ENCODE data around the gene KCNJ15. TPM values are rescaled to one million over a fixed set of nuclear protein-coding genes. Genes with fewer than 3 reads are reported as not detected.

Gene KCNJ15
- polyA plus RNA-seq, 3 donors = 4.5 to 26.5 (median 8.0) TPM

DNA sequence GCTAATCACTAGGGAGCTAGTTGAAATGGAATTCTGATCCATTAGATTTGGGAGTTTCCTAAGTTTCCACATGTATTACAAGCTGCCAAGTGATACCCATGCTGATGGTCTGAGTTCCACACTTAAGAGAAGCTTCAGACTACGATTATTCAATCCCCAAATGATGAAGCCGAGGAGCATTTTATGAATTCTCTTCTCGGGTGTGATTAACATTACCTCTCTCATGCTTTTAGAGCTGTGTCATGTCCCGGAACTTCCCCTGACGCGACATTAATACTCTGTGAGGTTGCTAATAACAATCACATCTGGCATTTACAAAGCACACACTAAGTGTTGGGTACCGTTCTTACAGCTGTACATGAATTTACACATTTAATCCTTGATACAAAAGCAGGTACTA is 63.0 kb downstream of the KCNJ15 start:
- Histone ChIP-seq H3K27ac (ENCODE audit: low read depth in 1 of 2, low read length in 2 of 2) (no peak overlapping the region), H3K36me3 (replicated peaks in 1 of 2; ENCODE audit: control insufficient read depth in 1 of 2, insufficient read depth in 2 of 2, low read length in 2 of 2) (no peaks in the 10 kb centered on the region), H4K20me1 (ENCODE audit: insufficient read depth, low read length) (no peaks in the 10 kb centered on the region), H3K4me1 (ENCODE audit: control insufficient read depth in 1 of 2, insufficient read depth in 2 of 2, low read length in 2 of 2) (peaks cover 17 to 24% of the 10 kb centered on the region in 2 donors), H3K4me2 (replicated peaks; ENCODE audit: extremely low read depth, low read length, poor library complexity, severe bottlenecking) (no peak overlapping the region), H3K4me3 (replicated peaks in 1 of 3; ENCODE audit: low read depth in 2 of 3, low read length in 3 of 3) (no peak overlapping the region), H3K79me2 (ENCODE audit: insufficient read depth, low read length) (no peaks in the 10 kb centered on the region), H3K9ac (ENCODE audit: insufficient read depth, low read length, poor library complexity, severe bottlenecking) (no peak overlapping the region), H2AFZ (ENCODE audit: insufficient read depth, low read depth, low read length, poor library complexity, severe bottlenecking) (no peak overlapping the region), H3K27me3 (ENCODE audit: control insufficient read depth in 2 of 2, insufficient read depth in 2 of 2, low read length in 2 of 2) (peaks cover 16 to 18% of the 10 kb centered on the region in 2 donors), H3K9me3 (replicated peaks in 1 of 2; ENCODE audit: control insufficient read depth in 1 of 2, insufficient read depth in 1 of 2, low read length in 2 of 2) (peaks cover 0 to 6% of the 10 kb centered on the region in 2 donors)
- H3K27me3 Mint-ChIP-seq (ENCODE audit: low read depth in 3 of 3) = peaks cover 4 to 16% (median 10%) of the 10 kb centered on the region in 3 donors
- no peak for DNase-seq
- no peak overlapping the region for H3K27ac Mint-ChIP-seq
- intact Hi-C loops (cut with micrococcal nuclease) = no loop called here
- TF ChIP-seq, protein P1, sequence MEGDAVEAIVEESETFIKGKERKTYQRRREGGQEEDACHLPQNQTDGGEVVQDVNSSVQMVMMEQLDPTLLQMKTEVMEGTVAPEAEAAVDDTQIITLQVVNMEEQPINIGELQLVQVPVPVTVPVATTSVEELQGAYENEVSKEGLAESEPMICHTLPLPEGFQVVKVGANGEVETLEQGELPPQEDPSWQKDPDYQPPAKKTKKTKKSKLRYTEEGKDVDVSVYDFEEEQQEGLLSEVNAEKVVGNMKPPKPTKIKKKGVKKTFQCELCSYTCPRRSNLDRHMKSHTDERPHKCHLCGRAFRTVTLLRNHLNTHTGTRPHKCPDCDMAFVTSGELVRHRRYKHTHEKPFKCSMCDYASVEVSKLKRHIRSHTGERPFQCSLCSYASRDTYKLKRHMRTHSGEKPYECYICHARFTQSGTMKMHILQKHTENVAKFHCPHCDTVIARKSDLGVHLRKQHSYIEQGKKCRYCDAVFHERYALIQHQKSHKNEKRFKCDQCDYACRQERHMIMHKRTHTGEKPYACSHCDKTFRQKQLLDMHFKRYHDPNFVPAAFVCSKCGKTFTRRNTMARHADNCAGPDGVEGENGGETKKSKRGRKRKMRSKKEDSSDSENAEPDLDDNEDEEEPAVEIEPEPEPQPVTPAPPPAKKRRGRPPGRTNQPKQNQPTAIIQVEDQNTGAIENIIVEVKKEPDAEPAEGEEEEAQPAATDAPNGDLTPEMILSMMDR (IDR thresholded peaks at IDR 0.05) = no peak
- H3K4me3 Mint-ChIP-seq = no peak overlapping the region
- peaks cover 2 to 14% (median 6%) of the 10 kb centered on the region in 7 donors for H3K9me3 Mint-ChIP-seq
- H3K36me3 Mint-ChIP-seq = peaks cover 0 to 6% of the 10 kb centered on the region in 2 donors
- H3K4me1 Mint-ChIP-seq = peaks cover 23% of the 10 kb centered on the region
- 92% methylated on average over 7 of the region's 7 CpGs for WGBS (ENCODE audit: insufficient coverage)

DNA sequence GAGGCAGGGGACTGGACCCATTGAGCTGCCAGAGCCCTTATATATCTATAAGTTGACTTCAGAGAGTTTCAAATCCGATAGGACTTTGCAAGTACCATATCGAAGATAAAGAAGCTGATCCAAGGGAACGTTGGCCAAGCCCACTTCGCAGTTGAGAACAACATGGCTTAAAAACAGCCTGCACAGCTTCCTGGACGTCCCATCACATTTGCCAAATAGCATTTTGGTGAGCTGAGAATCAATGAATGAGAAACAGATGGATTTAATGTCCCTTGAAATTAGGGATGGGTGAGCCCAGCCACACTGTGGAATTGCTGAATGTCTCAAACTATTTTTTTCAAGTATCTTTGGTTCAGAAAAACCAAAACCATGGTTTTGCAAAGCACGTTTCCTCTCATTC is 64.8 kb downstream of the KCNJ15 start:
- H3K9me3 Mint-ChIP-seq = peaks cover 2 to 14% (median 8%) of the 10 kb centered on the region in 7 donors
- H3K27ac Mint-ChIP-seq = peak overlapping the region in 1 of 7 donors; percentile 32
- H3K4me3 Mint-ChIP-seq = no peak overlapping the region
- 100% methylated on average over 5 of the region's 6 CpGs for WGBS (ENCODE audit: insufficient coverage)
- H3K4me1 Mint-ChIP-seq = peaks cover 27% of the 10 kb centered on the region
- peaks cover 11 to 32% (median 25%) of the 10 kb centered on the region in 3 donors for H3K27me3 Mint-ChIP-seq (ENCODE audit: low read depth in 3 of 3)
- Histone ChIP-seq H3K4me1 (ENCODE audit: control insufficient read depth in 1 of 2, insufficient read depth in 2 of 2, low read length in 2 of 2) (peaks cover 22 to 32% of the 10 kb centered on the region in 2 donors), H3K36me3 (replicated peaks in 1 of 2; ENCODE audit: control insufficient read depth in 1 of 2, insufficient read depth in 2 of 2, low read length in 2 of 2) (no peaks in the 10 kb centered on the region), H3K9ac (ENCODE audit: insufficient read depth, low read length, poor library complexity, severe bottlenecking) (no peak overlapping the region), H3K79me2 (ENCODE audit: insufficient read depth, low read length) (no peaks in the 10 kb centered on the region), H3K9me3 (replicated peaks in 1 of 2; ENCODE audit: control insufficient read depth in 1 of 2, insufficient read depth in 1 of 2, low read length in 2 of 2) (peaks cover 0 to 6% of the 10 kb centered on the region in 2 donors), H3K27ac (ENCODE audit: low read depth in 1 of 2, low read length in 2 of 2) (no peak overlapping the region), H3K4me2 (replicated peaks; ENCODE audit: extremely low read depth, low read length, poor library complexity, severe bottlenecking) (no peak overlapping the region), H2AFZ (ENCODE audit: insufficient read depth, low read depth, low read length, poor library complexity, severe bottlenecking) (no peak overlapping the region), H3K27me3 (ENCODE audit: control insufficient read depth in 2 of 2, insufficient read depth in 2 of 2, low read length in 2 of 2) (peaks cover 29 to 34% of the 10 kb centered on the region in 2 donors), H3K4me3 (replicated peaks in 1 of 3; ENCODE audit: low read depth in 2 of 3, low read length in 3 of 3) (no peak overlapping the region), H4K20me1 (ENCODE audit: insufficient read depth, low read length) (no peaks in the 10 kb centered on the region)
- H3K36me3 Mint-ChIP-seq = peaks cover 0 to 13% of the 10 kb centered on the region in 2 donors
- intact Hi-C loops (cut with micrococcal nuclease) = no loop called here
- TF ChIP-seq, protein P1 (IDR thresholded peaks at IDR 0.05) = no peak
- no peak for DNase-seq
